ENCODE data around the gene DLGAP4.

The DLGAP4 gene

GRCh38 chr20:36573798-36574365, 267.7 kb downstream of the DLGAP4 start:
- no peak for DNase-seq

GRCh38 chr20:36574366-36575135, 268.4 kb downstream of the DLGAP4 start:
- DNase-seq: no peak

- no peak for DNase-seq
Measured at GRCh38 chr20:36576081-36576445, 269.9 kb downstream of the DLGAP4 start.
